ENCODE data around the gene FREY1. TPM values are rescaled to one million over a fixed set of nuclear protein-coding genes. Genes with fewer than 3 reads are reported as not detected.
A peak's percentile ranks its signal among the peaks of the same experiment; 100 is the strongest.

The FREY1 gene
- total and polyA plus RNA-seq, 7 donors: 0.14 to 0.56 (median 0.37) TPM; not detected in 4

DNA sequence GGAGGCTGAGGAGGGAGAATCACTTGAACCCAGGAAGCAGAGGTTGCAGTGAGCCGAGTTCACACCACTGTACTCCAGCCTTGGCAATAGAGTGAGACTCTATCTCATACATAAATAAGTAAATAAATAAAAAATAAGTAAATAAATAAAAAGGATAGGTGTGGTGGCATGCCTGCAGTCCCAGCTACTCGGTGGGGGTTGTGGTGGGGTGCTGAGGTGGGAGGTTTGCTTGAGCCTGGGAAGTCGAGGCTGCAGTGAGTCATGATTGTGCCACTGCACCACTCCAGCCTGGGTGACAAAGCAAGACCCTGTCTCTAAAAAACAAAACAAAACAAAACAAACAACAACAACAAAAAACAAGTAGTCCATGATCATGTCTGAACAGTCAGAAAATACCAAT lies 18.5 kb upstream of the FREY1 start:
- H3K9me3 ChIP-seq: no peaks in the 10 kb centered on the region
- TF ChIP-seq CTCF (IDR thresholded peaks at IDR 0.05): no peak
- no peak overlapping the region for H3K27ac ChIP-seq
- DNase-seq: no peak
- intact Hi-C loops (cut with DNase I): no loop called here
- peaks cover 0 to 34% (median 13%) of the 10 kb centered on the region in 3 donors for H3K27me3 ChIP-seq (ENCODE audit: insufficient read depth in 3 of 3, low read length in 2 of 3)
- H3K4me3 ChIP-seq: no peak overlapping the region
- ATAC-seq: no peak
- WGBS, 3 donors: 76 to 92% (median 90%) methylated on average over 3 of the region's 3 CpGs
- peaks cover 6% of the 10 kb centered on the region for H3K4me1 ChIP-seq
- H3K36me3 ChIP-seq (ENCODE audit: insufficient read depth in 1 of 2, low read depth in 1 of 2): no peaks in the 10 kb centered on the region

- DNase-seq: no peak
Measured at GRCh38 chr11:45924927-45925326, 17.9 kb upstream of the FREY1 start.

GRCh38 chr11:45924036-45924915 lies 17.2 kb upstream of the FREY1 start:
- Histone ChIP-seq H3K27ac (no peak overlapping the region), H3K4me1 (peaks cover 6% of the 10 kb centered on the region), H3K9me3 (no peaks in the 10 kb centered on the region), H3K27me3 (ENCODE audit: insufficient read depth in 3 of 3, low read length in 2 of 3) (peaks cover 0 to 34% (median 13%) of the 10 kb centered on the region in 3 donors), H3K36me3 (ENCODE audit: insufficient read depth in 1 of 2, low read depth in 1 of 2) (no peaks in the 10 kb centered on the region), H3K4me3 (no peak overlapping the region)
- WGBS, 3 donors: 66 to 73% (median 69%) methylated on average over 20 to 22 of the region's 22 CpGs
- ATAC-seq (no peak), DNase-seq (peak in 1 of 2 donors; percentile 43)
- intact Hi-C loops (cut with DNase I): no loop called here
- TF ChIP-seq CTCF (IDR thresholded peaks at IDR 0.05): no peak

More at GRCh38 chr11:45924927-45925326, 17.9 kb upstream of the FREY1 start:
- no peak for TF ChIP-seq CTCF (IDR thresholded peaks at IDR 0.05)
- ATAC-seq: no peak
- intact Hi-C loops (cut with DNase I): no loop called here
- Histone ChIP-seq H3K27me3 (ENCODE audit: insufficient read depth in 3 of 3, low read length in 2 of 3) (peaks cover 0 to 34% (median 13%) of the 10 kb centered on the region in 3 donors), H3K36me3 (ENCODE audit: insufficient read depth in 1 of 2, low read depth in 1 of 2) (no peaks in the 10 kb centered on the region), H3K4me1 (peaks cover 6% of the 10 kb centered on the region), H3K9me3 (no peaks in the 10 kb centered on the region), H3K27ac (no peak overlapping the region), H3K4me3 (no peak overlapping the region)
- WGBS, 3 donors: 81 to 84% (median 84%) methylated on average over 6 of the region's 6 CpGs

- intact Hi-C loops (cut with DNase I): no loop called here
- Histone ChIP-seq H3K27me3 (ENCODE audit: insufficient read depth in 3 of 3, low read length in 2 of 3) (peaks cover 0 to 34% (median 13%) of the 10 kb centered on the region in 3 donors), H3K9me3 (no peaks in the 10 kb centered on the region), H3K27ac (no peak within 1 kb of the TSS), H3K4me3 (peak within 1 kb of the TSS; percentile 52), H3K36me3 (ENCODE audit: insufficient read depth in 1 of 2, low read depth in 1 of 2) (no peaks in the 10 kb centered on the region), H3K4me1 (peaks cover 6% of the 10 kb centered on the region)
- ATAC-seq (no peak), DNase-seq (peak in 1 of 2 donors; percentile 52)
- no peak for TF ChIP-seq CTCF (IDR thresholded peaks at IDR 0.05)
- 0 to 2% (median 1%) methylated on average over 25 to 72 of the region's 73 CpGs for WGBS, 3 donors
Measured at GRCh38 chr11:45922425-45923082, 15.5 kb upstream of the FREY1 start, which contains the start of gene LARGE2. LARGE2 (plus strand) TSS chr11:45922656; CDS start chr11:45922883, 227 bp downstream.

Data from psoas muscle (tissue), 8 donors.